GM18520 (cell line): Measurements from ENCODE around the gene PAM.

Experiments
- ATAC-seq: cut with Tn5 transposase; IDR thresholded peaks from one replicate; pipeline ENCODE4 v1.9.1; 2021; ENCODE audit not compliant: unreplicated experiment

Gene PAM

DNA sequence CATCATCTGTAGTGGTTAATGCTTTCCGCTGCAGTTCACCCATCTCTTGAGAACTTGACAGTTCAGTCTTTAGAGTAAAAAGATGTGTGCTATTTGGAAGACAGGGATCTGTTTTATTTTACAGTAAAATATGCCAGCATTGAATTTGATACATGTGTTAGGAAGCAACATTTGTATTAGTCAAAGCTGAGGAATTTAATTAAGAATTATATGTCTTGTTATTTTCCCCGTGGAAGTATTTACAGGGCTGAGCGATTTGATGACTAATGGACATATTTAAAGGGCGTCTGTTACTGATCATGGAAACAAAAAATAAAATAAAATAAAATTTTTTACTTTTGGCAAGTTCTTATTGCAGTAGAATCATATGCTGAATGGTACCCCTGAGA lies 101.3 kb downstream of the PAM start:
- ATAC-seq, result no peak

DNA sequence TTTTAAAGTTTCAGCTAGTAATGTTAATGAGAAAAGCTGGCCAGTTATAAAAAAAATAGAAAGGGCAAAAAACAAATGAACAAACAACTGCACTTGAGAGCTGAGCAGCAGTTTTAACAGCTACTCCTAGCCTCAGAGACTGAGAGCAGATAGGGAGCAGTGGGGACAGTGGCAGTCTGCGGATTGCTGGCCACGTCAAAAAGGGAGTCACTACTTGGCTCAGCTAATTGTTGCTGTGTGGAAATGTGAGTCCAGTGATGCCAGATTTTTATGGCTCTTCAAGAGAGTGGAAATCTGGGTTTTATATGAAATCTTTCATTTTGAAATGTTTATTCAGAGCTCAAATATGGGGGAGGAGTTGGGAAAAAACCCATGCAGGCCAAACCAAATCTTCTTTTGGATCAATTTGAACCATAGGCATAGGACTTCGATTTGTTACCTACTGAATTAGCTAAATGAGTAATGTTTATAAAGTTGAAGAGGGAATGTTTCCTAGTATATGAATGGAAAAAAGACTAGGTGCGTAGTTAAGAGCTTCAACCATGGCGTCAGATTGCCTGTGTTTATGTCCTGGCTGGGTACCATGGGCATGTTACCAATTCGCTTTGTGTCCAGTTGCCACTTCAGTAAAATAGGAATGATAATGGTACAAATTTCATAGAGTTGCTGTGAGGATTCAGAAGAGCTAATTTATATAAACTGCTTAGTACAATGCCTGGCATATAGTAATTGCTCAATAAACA lies 102.1 kb downstream of the PAM start:
- ATAC-seq, result no peak

DNA sequence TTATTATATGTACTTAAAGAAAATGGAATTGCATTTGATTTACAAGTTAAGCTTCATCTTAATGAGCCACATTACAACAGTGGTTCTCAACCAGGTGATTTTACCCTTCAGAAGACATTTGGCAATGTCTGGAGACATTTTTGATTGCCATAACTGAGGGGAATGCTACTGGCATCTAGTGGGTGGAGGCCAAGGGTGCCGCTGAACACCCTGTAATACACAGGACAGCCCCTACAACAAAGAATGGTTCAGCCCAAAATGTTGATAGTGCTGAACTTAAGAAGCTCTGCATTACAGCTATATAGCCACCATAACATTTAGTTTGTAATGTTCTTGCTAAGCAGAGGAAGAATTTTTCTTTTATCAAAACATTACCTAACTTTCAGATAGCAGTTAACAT lies 103.1 kb downstream of the PAM start:
- ATAC-seq, result no peak

DNA sequence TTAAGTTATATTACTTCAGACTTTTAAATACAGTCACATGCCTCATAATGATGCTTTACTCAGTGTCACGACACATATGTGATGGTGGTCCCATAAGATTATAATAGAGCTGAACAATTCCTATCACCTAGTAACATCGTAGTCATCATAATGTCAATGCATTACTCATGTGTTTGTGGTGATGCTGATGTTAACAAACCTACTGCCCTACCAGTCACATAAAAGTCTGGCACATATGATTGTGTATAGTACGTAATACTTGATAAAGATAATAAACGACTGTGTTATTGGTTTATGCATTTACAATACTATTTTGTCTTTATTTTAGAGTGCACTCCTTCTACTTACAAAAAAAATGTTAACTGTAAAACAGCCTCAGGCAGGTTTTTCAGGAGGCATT lies 103.7 kb downstream of the PAM start:
- no peak for ATAC-seq

DNA sequence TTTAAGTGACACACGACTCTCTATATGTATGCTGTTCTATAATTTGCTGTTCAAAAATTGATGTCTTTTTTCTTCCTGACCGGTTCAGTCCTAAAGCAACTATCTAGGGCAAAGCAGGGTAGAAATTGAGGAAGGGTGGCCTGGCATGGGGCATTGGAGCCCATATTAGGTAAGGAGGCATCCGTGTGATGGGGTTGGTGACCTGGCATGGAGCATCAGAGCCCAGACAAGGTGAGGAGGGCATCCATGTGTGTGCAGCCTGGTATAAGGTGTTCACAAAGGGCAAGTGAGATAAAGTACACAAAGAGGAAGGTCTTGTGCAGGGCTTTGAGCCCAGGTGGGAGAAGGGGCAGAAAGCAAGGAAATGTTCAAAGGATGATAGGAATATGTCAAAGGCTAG lies 104.9 kb downstream of the PAM start:
- no peak for ATAC-seq

DNA sequence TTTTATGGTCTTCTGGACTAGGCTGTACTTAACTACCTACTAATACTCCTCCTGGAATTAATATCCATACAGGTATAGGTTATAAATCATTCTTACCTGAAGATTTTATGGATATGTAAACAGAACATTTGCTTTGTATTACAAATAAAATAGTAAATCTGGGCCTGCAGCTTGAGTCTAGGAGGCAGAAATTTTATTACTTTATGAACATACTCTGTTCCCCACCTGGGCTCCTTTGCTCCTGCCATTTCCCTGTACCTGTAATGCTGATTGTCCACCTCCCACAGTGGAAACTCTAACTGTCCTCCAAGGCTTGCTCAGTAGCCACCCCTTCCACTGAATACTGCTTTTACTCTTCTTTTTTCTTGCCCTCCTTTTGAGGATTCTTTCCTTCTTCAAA lies 108.0 kb downstream of the PAM start:
- ATAC-seq, result no peak

DNA sequence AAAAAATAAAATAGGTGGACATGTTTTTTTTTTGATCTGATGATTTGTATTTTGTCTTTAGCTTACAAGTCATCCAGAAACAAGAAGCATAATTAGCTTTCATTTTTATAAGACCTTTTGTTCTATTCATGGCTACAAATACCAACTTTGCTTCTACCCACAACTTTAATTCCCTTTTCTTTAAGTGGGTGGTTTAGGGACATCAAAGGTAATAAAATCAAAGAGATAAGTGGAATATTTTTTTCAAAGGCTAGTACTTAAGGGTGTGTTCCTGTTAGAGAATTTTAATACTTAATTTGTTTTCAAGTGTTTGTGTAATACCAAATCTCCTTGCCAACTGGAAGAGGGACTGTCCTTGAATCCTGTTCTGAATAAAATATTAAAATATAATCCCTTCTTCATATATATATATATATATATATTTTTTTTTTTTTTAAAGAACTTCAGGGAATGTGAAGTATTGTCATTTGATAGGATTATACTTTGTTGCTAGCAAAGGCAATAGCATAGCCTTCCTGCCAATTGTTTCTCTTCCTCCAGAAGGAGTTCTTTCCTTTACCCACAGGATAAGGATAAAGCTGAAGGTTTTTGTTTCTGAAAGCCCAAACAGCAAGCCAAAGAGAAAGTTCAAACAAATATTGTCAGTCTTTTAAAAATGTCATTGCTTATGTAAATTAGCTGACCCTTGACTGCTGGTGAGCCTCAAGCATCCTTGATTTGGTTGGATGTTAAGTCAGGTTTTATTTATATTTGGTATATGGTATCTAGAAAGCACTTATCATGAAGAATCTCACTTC lies 108.9 kb downstream of the PAM start:
- no peak for ATAC-seq

DNA sequence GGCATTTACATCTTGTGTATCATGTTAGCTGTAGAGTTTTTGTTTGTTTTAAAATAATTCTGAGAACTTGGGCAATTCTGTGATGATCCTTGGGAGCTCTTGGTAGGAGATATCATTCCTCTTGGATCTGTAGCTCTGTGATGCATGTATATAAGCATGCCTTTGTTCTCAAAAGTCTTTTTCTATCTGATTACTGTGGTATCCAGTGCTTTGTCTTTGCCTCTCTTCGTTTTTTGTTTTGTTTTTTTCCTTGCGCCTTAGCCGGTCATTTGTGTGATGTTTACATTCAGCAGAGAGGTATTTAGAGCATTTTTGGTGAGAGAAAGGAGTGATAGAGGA lies 110.0 kb downstream of the PAM start:
- ATAC-seq, result no peak

DNA sequence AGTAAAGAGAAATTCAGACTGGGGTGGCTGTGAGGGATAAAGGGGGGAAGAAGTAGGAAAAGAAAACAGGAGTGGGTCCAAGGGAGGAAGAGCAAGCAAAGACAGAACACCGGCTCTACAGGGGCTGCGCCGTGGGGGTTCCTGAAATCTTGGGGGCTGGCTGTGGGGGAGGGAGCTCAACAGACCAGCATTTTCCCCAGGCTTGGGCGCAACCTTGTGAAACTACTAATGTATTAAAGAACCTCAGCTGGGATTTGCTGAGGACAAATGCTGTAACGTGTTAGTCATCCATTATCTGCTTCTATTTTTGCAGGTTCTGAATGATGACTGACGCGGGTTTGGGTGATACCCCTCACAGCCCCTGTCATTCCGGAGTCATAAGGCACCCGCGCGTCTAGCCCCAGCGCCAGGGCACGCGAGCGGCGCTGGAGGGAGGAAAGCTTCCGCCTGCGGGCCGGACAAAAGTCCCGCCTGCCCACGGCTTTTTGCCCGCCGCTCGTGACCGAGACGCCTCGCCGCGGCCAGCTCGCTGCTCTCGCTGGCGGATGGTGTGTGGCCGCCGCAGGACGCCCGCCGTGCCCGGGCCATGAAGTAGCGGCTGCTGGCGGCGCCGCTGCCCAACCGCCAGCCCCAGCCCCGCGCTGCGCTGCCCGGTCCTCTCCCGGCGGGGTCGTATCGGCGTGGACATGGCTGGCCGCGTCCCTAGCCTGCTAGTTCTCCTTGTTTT lies 110.6 kb downstream of the PAM start:
- ATAC-seq, result peak; percentile 73

DNA sequence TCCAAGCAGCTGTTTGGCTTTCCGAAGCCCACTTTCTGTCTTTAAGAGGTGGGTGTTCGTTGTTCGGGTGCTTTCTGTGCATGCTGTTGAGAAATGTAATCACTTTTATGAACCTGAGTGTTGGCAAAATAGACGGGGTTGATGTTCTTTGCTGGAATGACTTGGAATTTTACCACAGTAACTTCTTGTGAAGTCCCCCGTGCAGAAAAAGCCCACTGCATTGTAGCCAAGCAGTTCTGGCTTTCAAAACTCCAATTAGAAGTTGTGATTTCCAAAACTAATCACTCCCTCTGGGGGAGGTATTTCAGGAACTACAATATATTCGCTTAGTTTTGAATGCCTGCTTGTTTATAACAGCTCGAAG lies 111.1 kb downstream of the PAM start:
- ATAC-seq, result no peak

DNA sequence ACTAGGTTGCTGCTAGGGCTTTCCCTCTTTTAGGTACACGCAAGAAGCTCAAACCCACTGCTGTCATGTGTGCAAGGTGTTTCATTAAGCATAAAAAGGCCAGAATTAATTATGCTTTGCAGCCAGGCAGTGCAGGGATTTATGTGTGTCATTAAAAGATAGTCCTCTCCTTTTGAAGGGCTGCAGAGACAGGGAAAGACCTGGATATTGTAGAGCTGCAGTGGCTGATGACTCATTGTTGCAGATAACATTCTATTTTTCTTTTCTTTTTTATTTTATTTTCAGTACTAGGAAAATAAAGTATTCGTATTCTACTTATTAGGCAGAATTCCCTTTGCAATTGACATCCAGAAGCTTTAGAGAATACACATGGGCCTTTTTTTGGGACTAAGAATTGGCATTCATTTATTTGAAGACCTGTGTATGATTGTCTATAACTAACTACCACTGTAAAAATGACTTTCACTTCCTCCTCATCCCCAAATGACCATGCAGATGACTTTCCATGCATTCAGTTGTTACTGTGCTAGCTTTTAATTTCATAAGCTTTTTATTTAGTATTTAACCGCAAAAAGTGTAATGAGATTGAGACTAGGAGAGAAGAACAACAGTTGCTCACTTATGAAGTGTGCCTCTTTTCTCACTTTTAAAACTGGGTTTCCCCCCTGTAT lies 113.0 kb downstream of the PAM start:
- no peak for ATAC-seq

DNA sequence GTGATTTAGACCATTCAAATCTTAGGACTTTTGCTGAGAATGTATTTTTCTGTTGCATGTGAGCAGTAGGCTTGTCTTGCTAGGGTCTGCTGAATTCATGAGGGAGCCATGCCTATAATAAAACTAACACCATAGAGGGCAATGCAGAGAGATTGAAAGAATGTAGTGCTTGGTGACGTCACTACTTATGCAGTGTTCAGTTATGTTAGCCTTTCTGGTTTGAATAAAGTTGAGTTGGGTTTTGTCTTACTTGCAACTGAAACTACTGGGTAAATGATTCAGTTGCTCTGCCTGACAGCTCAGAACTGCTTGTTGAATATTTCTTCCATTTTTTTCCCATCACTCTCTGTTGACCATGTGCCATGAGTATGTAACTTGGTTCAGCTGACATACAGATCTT lies 114.1 kb downstream of the PAM start:
- no peak for ATAC-seq

DNA sequence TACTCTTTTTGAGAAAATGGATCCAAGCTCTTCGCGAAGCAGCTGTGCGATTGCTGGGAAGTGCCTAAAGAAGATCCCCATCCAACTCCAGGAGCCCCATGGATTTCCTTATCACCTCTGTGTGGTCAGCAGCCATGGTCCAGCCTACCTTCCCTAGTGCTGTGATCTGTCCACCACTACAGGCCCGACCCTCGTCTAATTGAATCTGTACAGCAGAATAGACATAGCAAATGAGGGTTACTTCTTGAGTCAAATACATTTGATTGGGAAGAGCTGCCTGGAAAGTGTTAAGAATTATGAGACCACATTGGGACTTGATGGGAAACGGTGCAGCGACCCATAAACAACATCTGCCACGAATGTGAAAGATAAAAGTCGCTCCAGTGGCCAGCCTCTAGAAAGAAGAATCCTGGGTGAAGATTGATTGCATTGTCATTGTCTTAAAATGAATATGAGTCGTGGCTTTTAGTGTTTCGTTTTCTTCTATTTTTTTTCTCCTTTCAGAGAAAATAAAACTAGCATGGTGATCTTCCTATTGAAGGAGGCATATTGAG lies 118.4 kb downstream of the PAM start:
- ATAC-seq, result no peak

DNA sequence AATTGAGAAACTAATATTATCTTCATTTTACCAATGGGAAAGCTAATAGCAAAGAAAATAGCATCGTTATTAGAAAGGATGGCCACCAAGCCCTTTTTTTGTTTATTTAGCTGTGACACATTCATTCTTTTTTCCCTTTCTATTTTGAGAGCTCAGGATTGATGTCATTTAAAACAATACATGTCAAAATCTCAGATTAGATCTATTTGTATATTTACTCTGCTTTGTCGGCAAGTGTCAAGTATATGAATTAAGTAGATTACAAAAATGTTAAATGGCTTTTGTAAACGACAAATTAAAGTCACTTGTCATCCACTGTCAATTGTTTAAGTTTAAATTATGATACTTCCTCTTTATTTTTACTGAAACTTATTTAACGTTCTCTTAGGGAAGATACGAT lies 118.9 kb downstream of the PAM start:
- ATAC-seq, result no peak

DNA sequence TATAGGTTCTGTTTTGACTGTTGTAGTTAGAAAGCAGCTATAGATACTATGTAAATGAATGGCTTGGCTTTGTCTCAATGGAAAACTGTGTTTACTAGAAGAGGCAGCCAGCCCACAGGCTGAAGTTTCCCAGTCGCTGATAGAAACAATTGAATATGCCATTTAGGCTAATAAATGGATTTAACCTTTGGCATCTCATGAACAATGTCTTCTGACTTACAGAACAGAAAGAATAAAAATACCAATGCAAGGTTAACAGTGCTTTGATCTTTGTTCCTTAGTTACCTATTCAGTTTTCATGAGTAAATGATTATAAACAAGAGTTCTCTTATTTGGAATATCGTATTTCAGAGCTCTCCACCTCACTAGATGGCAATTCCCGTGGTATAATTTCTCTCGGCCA lies 120.6 kb downstream of the PAM start:
- ATAC-seq, result no peak

DNA sequence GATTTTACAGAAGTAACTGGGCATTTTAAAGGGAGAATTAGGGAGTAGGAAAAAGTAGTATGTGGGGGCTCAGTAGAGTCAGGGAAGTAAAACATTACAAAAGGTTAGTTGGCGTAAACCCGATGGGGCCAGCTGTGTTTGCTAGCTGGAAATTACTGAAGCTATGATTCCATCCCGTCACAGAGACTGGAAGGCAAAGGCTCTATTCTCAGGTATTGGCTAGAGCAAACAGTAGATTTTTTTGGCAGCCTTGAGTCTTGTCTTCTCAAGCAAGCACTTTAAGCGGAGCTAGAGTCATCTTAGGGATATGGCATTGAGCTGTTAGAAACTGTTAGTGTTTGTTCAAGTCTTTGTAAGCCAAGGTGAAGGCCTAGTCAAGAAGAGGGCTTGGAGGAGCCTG lies 121.5 kb downstream of the PAM start:
- ATAC-seq, result no peak

DNA sequence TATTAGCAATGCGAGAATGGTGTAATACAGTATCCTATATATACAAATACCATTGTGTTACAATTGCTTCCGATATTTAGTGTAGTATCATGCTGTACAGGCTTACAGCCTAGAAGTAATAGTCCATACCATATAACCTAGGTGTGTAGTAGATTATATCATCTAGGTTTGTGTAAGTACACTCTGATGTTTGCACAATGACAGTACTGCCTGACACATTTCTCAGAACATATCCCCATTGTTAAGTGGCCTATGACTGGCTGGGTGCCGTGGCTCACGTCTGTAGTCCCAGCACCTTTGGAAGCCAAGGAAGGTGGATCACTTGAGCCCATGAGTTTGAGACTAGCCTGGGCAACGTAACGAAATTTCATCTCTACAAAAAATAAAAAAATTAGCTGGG lies 124.6 kb downstream of the PAM start:
- ATAC-seq, result no peak

DNA sequence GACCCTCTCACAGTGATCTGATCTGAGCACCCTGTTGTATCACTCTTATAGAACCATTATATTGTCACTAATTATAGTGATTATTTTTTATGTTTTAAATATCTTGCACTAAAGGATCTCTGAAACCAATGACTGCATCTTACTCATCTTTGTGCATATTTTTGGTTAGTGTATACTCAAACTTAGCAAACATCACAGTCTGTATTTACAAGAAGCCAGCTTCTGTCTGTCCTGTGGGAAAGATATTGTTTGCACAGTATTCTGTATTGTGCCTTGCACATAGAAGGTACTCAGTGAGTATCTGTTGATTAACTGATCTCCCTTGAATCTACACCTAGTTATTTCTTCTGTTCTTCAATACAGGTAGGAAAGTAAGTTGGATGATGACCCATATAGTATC lies 131.5 kb downstream of the PAM start:
- no peak for ATAC-seq

DNA sequence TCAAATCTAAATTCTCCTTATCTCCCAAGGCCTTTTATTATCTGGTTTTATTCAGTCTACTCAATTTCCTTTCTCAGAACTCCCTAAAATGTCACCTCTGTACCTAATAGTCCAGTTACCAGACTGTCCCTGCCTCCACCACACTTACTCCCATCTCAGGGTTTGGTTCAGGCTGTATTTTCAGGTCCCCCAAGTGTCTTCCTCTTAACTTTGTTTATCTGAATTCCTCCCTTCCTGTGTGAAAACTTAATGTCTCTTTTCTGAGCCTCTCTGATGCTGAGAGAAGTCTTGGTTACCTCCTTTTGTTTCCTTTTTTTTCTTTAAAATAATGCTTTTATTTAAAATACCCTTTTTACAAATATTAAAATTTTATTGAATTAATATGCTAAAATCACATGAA lies 133.4 kb downstream of the PAM start:
- no peak for ATAC-seq

DNA sequence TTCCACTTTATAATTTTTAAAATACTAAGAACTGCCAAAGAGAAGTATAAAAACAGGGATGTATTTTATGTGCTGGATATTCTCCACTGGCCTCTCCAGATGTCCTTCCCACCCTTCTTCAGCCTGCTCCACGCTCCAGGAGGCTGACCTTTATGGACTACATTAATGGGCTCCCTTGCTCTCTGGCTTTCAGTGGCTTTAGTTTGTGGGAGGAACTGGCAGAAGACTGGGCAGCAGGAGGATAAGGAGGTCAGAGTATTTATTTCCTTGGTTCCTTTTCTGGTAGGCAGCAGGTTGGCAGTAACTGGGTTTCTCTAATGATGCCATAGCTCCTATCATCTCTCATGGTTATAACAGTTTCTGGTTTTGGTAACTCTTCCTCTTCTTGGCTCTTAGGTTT lies 133.9 kb downstream of the PAM start:
- ATAC-seq, result no peak

DNA sequence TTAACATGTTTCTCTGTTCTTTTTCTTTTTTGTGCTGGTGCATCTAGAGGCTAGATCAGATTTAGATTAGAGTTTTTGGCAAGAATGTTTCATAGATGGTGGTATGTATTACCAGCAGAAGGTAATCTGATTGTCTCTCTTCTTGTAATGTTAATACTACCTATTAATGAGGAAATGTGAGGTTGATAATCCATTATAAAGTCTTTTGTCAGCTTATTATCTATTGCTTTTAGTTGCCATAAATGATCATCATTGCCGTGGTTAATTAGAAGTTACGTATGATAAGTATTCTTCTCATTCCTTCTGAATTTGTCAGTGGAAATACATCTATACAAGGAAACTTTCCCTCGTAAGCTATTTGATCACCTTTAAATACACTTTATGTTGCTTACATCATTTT lies 135.0 kb downstream of the PAM start:
- no peak for ATAC-seq
